Thyroid gland (tissue), 4 donors: ENCODE data around the gene GDAP1L1. TPM values are rescaled to one million over a fixed set of nuclear protein-coding genes. Genes with fewer than 3 reads are reported as not detected.
A peak's percentile ranks its signal among the peaks of the same experiment; 100 is the strongest.

Source experiments
- DNase-seq, 2 donors: peaks; one replicate each; pipeline ENCODE4 v3.0.0-alpha.2; 2019
- H3K27ac ChIP-seq, 3 donors: fragments of 200-600 bp; sonication (generic); 1 replicate in 2 of 3; 2 replicates in 1 of 3; pipeline ENCODE4 v1.5.1; 2016 to 2019; ENCODE audit warnings: mild to moderate bottlenecking in 1 of 3, moderate library complexity in 1 of 3
- H3K27me3 ChIP-seq: fragments of 200-600 bp; sonication (generic); one replicate; pipeline ENCODE4 v1.5.1; 2019
- H3K36me3 ChIP-seq, 2 donors: fragments of 200-600 bp; sonication (generic); one replicate each; pipeline ENCODE4 v1.5.1; 2016 to 2019
- H3K4me1 ChIP-seq, 2 donors: fragments of 200-600 bp; sonication (generic); one replicate each; pipeline ENCODE4 v1.5.1; 2017 to 2019
- H3K4me3 ChIP-seq, 3 donors: fragments of 200-600 bp; sonication (generic); replicated peaks in 1 of 3; 1 replicate in 2 of 3; 2 replicates in 1 of 3; pipeline ENCODE4 v1.5.1; 2016; ENCODE audit warnings: mild to moderate bottlenecking in 1 of 3
- H3K9me3 ChIP-seq: fragments of 200-600 bp; sonication (generic); one replicate; pipeline ENCODE4 v1.5.1; 2017
- CTCF ChIP-seq, 6 experiments: fragments of 200-600 bp in 3 of 6; fragments of 450-650 bp in 3 of 6; sonication (generic) in 3 of 6; IDR thresholded peaks; one replicate each; pipeline ENCODE4 v1.5.1; 2016 to 2019; ENCODE audit warnings: antibody characterized with exemption in 6 of 6, mild to moderate bottlenecking in 2 of 6, inconsistent platforms in 1 of 6, moderate library complexity in 1 of 6
- POLR2A ChIP-seq, 2 donors: fragments of 450-650 bp; IDR thresholded peaks; one replicate each; pipeline ENCODE4 v1.6.1; 2017; ENCODE audit warnings: antibody characterized with exemption in 2 of 2, mild to moderate bottlenecking in 2 of 2, moderate library complexity in 1 of 2
- WGBS, 2 donors: methylation state at CpG; one replicate each; pipeline ENCODE4 v1.1.5; 2017; 5-methylcytosine and 5-hydroxymethylcytosine counted together
- intact Hi-C: fragments of 100-400 bp; cut with DNase I; formaldehyde crosslinking; loops from one replicate; pipeline ENCODE4 v1.15.1; 2023
- total RNA-seq, 4 donors: library from RNA; depleted of rRNA; stranded (reverse); fragments of >200 nt; gene quantifications; one replicate each; pipeline ENCODE4 v1.2.3, GENCODE V29; 2016

Gene GDAP1L1
- total RNA-seq, 4 donors from 2014 or later = 0.29 TPM; not detected in 3

- Histone ChIP-seq H3K4me3 (no peak overlapping the region), H3K27me3 (no peaks in the 10 kb centered on the region), H3K4me1 (peaks cover 21 to 23% of the 10 kb centered on the region in 2 donors), H3K9me3 (no peaks in the 10 kb centered on the region), H3K36me3 (peaks cover 21 to 29% of the 10 kb centered on the region in 2 donors), H3K27ac (peak overlapping the region in 1 of 3 donors; percentile 35)
- TF ChIP-seq POLR2A (IDR thresholded peaks at IDR 0.05) (no peak), CTCF (IDR thresholded peaks at IDR 0.05) (no peak)
- 87 to 90% methylated on average over 2 of the region's 2 CpGs for WGBS, 2 donors
- intact Hi-C loops = no loop called here
- DNase-seq = no peak
Observed at GRCh38 chr20:44203161-44203560, 43.9 kb upstream of the GDAP1L1 start.

GRCh38 chr20:44204156-44204831 lies 42.8 kb upstream of the GDAP1L1 start:
- intact Hi-C loops = no loop called here
- H3K27ac ChIP-seq = peak overlapping the region; percentile 42 to 78 (median 51)
- no peaks in the 10 kb centered on the region for H3K27me3 ChIP-seq
- WGBS, 2 donors = 91 to 97% methylated on average over 4 of the region's 4 CpGs
- peaks cover 32 to 35% of the 10 kb centered on the region in 2 donors for H3K4me1 ChIP-seq
- no peak for TF ChIP-seq CTCF (IDR thresholded peaks at IDR 0.05)
- TF ChIP-seq POLR2A (IDR thresholded peaks at IDR 0.05) = no peak
- no peaks in the 10 kb centered on the region for H3K9me3 ChIP-seq
- peaks cover 14 to 27% of the 10 kb centered on the region in 2 donors for H3K36me3 ChIP-seq
- DNase-seq = no peak
- H3K4me3 ChIP-seq = no peak overlapping the region

DNA sequence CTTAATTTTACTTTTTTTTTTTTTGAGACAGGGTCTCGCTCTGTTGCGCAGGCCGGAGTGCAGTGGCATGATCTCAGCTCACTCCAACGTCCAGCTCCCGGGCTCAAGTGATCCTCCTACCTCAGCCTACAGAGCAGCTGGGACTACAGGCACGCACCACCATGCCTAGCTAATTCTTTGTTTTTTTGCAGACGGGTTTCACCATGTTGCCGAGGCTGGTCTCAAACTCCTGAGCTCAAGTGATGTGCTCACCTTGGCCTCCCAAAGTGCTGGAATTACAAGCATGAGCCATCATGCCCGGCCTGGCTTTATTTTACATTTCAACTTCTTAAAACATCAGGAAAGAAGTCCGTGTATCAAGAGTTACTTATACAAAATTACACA lies 42.3 kb upstream of the GDAP1L1 start:
- intact Hi-C loops = no loop called here
- no peaks in the 10 kb centered on the region for H3K27me3 ChIP-seq
- peak overlapping the region in 2 of 3 donors; percentile 42 to 51 for H3K27ac ChIP-seq
- no peaks in the 10 kb centered on the region for H3K9me3 ChIP-seq
- H3K4me1 ChIP-seq = peaks cover 33 to 35% of the 10 kb centered on the region in 2 donors
- no peak for DNase-seq
- no peak overlapping the region for H3K4me3 ChIP-seq
- peaks cover 8 to 22% of the 10 kb centered on the region in 2 donors for H3K36me3 ChIP-seq
- 92 to 96% methylated on average over 10 of the region's 10 CpGs for WGBS, 2 donors
- no peak for TF ChIP-seq POLR2A (IDR thresholded peaks at IDR 0.05)
- no peak for TF ChIP-seq CTCF (IDR thresholded peaks at IDR 0.05)

- TF ChIP-seq POLR2A (IDR thresholded peaks at IDR 0.05) (no peak), CTCF (IDR thresholded peaks at IDR 0.05) (no peak)
- Histone ChIP-seq H3K27ac (no peak overlapping the region), H3K36me3 (peaks cover 4 to 12% of the 10 kb centered on the region in 2 donors), H3K4me3 (no peak overlapping the region), H3K4me1 (peaks cover 33 to 35% of the 10 kb centered on the region in 2 donors), H3K9me3 (no peaks in the 10 kb centered on the region), H3K27me3 (no peaks in the 10 kb centered on the region)
- intact Hi-C loops = no loop called here
- DNase-seq = no peak
Observed at GRCh38 chr20:44206132-44206531, 41.0 kb upstream of the GDAP1L1 start.

GRCh38 chr20:44207126-44207723 lies 39.9 kb upstream of the GDAP1L1 start:
- H3K27ac ChIP-seq = peak overlapping the region in 1 of 3 donors; percentile 39

More at GRCh38 chr20:44207126-44207723, 39.9 kb upstream of the GDAP1L1 start:
- Histone ChIP-seq H3K4me3 (no peak overlapping the region), H3K27me3 (no peaks in the 10 kb centered on the region), H3K9me3 (no peaks in the 10 kb centered on the region), H3K36me3 (peaks cover 4 to 6% of the 10 kb centered on the region in 2 donors), H3K4me1 (peaks cover 42% of the 10 kb centered on the region in 2 donors)
- no peak for DNase-seq
- WGBS, 2 donors = 56 to 62% methylated on average over 3 of the region's 3 CpGs
- TF ChIP-seq POLR2A (IDR thresholded peaks at IDR 0.05) (no peak), CTCF (IDR thresholded peaks at IDR 0.05) (no peak)
- intact Hi-C loops = no loop called here
